ENCODE results near the gene DCC.

DCC gene

DNA sequence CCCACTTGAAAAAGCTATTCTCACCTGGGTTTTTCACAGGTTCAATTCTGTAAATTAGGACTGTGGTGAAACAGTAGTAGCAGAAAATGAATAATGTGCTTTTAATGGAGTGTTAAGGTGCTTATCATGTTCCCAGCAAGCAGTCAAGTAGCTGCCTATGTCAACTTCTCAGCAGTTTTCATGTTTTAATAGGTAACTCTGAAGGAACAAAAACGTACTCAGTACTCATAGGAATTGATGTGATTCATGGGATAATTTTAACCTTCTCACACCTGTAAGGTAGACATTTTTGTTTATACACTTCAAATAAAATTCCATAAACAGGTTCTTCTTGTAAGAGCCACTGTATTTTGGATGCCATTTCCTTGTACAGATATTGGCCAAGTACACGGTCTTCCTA is 1082.9 kb downstream of the DCC start:
- DNase-seq (ENCODE audit: low read depth) = no peak
- no peak overlapping the region for H3K4me3 ChIP-seq (ENCODE audit: low read depth, low read length)
- TF ChIP-seq, protein P1, sequence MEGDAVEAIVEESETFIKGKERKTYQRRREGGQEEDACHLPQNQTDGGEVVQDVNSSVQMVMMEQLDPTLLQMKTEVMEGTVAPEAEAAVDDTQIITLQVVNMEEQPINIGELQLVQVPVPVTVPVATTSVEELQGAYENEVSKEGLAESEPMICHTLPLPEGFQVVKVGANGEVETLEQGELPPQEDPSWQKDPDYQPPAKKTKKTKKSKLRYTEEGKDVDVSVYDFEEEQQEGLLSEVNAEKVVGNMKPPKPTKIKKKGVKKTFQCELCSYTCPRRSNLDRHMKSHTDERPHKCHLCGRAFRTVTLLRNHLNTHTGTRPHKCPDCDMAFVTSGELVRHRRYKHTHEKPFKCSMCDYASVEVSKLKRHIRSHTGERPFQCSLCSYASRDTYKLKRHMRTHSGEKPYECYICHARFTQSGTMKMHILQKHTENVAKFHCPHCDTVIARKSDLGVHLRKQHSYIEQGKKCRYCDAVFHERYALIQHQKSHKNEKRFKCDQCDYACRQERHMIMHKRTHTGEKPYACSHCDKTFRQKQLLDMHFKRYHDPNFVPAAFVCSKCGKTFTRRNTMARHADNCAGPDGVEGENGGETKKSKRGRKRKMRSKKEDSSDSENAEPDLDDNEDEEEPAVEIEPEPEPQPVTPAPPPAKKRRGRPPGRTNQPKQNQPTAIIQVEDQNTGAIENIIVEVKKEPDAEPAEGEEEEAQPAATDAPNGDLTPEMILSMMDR (conservative IDR thresholded peaks at IDR 0.05; ENCODE audit: low read depth, low read length) = no peak

DNA sequence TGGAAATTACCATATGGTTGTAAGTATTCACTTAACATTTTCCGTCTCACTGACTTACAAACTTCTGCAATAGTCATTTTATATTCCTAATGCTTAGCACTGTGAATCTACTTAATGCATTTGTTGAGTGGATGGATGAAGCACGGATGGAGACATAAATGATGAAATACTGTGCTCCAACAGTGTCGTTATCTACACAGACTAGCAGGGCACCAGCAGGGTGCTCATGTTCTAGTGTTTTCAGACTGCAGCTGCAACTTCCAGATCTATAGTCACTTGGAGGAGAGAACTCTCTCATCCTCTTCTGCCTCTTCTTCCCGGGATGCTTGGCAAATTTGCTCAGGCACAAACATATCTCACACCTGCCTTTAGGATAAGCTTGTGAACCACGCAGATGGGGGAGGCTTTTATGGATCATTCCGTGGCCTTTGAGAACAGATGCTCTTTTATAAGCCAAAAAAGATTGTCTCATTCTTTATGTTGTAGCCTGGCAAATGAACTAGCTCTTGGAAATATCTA is 1086.7 kb downstream of the DCC start:
- no peak overlapping the region for H3K4me3 ChIP-seq (ENCODE audit: low read depth, low read length)
- peak; percentile 1 for DNase-seq (ENCODE audit: low read depth)
- TF ChIP-seq, protein P1 (conservative IDR thresholded peaks at IDR 0.05; ENCODE audit: low read depth, low read length) = no peak

DNA sequence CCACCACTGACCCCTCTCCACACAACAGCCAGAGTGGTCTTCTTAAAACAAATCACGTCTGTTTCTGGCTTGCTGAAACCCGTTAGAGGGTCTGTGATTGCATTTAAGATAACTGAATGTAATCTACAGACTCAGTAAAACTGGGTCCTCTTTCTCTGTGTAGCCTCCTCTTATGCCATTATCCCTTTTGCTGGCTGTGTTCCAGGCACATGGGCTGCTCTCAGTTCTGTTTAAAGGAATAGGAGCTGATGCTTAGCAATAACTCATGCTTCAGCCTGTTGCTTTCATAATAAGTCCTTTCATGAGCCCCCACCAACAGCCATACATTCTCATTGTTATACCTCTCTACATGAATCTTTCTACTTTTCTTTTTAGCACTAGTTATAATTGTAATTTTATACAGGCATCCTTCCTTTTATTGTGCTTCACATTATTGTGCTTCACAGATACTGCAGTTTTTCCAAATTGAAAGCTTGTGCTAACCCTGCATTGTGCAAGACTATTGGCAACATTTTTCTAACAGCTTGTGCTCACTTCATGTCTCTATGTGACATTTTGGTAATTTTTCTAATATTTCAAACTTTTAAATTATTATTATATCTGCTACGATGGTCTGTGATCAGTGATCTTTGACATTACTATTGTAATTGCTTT is 1101.9 kb downstream of the DCC start:
- TF ChIP-seq, protein P1 (conservative IDR thresholded peaks at IDR 0.05; ENCODE audit: low read depth, low read length) = no peak
- no peak overlapping the region for H3K4me3 ChIP-seq (ENCODE audit: low read depth, low read length)
- DNase-seq (ENCODE audit: low read depth) = no peak

DNA sequence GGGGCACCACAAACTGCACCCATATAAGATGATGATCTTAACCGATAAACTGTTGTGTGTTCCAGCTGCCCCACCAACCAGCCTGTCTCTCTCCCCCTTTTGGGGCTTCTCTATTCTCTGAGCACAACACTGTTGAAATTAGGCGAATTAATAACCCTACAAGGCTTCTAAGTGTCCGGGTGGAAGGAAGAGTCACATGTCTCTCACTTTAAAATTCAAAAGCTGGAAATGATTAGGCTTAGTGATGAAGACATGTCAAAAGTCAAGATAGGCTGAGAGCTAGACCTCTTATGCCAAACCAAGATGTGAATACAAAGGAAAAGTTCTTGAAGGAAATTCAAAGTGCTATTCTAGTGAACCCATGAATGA is 1102.4 kb downstream of the DCC start:
- TF ChIP-seq, protein P1 (conservative IDR thresholded peaks at IDR 0.05; ENCODE audit: low read depth, low read length) = no peak
- DNase-seq (ENCODE audit: low read depth) = no peak
- H3K4me3 ChIP-seq (ENCODE audit: low read depth, low read length) = no peak overlapping the region

DNA sequence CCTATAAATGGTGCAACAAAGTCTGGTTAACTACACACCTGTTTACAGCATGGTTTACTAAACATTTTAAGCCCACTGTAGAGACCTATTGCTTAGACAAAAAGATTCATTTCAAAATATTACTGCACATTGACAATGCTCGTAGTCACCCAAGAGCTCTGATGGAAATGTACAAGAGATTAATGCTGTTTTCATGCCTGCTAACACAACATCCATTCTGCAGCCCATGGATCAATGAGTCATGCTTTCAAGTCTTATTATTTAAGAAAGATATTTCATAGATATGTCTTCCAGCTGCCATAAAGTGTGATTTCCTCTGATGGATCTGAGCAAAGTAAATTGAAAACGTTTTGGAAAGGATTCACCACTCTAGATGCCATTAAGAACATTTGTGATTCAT is 1103.3 kb downstream of the DCC start:
- TF ChIP-seq, protein P1 (conservative IDR thresholded peaks at IDR 0.05; ENCODE audit: low read depth, low read length) = no peak
- no peak overlapping the region for H3K4me3 ChIP-seq (ENCODE audit: low read depth, low read length)
- DNase-seq (ENCODE audit: low read depth) = no peak

DNA sequence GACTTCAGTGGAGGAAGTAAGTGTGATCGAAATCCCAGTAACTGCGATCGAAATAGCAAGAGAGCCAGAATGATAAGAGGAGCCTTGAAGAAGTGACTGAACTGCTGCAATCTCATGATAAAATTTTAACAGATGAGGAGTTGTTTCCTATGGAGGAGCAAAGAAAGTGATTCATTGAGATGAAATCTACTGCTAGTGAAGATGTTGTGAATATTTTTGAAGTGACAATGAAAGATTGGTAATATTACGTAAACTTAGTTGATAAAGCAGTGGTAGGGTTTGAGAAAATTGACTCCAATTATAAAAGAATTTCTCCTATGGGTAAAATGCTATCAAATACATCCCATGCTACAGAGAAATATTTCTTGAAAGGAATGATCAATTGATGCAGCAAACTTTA is 1103.8 kb downstream of the DCC start:
- no peak for DNase-seq (ENCODE audit: low read depth)
- TF ChIP-seq, protein P1 (conservative IDR thresholded peaks at IDR 0.05; ENCODE audit: low read depth, low read length) = no peak
- H3K4me3 ChIP-seq (ENCODE audit: low read depth, low read length) = no peak overlapping the region

DNA sequence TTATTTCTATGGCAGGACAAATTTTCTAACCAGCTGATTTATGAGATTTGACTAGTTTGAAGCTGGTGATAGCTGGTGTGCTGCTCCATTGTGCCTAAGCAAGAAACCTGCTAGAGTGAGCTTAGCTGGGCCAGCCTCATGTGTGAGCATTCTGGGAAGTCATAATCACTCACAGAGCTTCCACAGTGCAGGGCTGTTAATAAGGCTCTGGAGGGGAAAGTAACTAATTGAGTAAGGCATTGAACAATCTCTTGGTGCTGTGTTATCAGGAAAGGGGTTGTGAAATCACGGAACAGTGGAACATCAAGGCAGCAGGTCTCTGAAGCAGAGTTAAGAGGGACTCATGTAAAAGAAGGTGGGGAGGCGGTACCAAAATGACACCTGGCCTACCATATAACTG is 1111.9 kb downstream of the DCC start:
- TF ChIP-seq, protein P1 (conservative IDR thresholded peaks at IDR 0.05; ENCODE audit: low read depth, low read length) = no peak
- H3K4me3 ChIP-seq (ENCODE audit: low read depth, low read length) = no peak overlapping the region
- no peak for DNase-seq (ENCODE audit: low read depth)

Data from choroid plexus epithelial cell (primary cell).